ENCODE results near the gene AMN.

DNA sequence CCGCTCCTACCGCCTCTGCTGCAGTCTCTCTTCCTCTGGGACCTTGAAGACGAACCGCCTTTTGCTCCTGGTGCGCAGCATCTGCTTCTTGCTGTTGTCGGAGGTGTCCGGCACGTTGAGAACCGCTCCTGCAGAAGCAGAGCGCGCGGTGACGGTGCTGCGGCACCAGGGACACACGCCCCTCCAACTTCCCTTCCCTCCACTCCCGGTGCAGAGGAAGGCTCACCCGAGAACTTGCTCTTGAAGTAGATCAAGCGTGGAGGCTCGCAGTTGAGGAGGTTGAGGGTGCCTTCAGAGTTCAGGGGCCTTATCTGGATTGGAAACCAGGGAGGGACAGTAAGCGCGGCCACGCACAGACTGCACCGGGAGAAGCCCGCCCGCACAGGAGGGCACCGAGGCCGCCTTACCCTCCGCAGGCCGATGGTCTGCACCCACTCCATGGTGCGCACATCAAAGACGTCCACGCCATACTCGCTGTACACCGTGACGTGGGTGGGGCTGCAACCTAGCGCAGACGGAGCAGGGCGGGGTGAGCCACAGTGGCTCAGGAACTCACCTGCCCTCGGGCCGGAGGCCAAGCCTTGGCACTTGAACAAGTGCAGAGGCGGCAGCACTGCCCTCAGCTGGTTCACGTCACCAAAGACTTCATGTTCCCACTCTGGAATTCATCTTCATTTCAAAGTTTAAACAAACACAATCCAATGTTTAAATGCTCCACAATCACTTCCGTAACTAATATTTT is 17.5 kb downstream of the AMN start:
- TF ChIP-seq, protein P1, sequence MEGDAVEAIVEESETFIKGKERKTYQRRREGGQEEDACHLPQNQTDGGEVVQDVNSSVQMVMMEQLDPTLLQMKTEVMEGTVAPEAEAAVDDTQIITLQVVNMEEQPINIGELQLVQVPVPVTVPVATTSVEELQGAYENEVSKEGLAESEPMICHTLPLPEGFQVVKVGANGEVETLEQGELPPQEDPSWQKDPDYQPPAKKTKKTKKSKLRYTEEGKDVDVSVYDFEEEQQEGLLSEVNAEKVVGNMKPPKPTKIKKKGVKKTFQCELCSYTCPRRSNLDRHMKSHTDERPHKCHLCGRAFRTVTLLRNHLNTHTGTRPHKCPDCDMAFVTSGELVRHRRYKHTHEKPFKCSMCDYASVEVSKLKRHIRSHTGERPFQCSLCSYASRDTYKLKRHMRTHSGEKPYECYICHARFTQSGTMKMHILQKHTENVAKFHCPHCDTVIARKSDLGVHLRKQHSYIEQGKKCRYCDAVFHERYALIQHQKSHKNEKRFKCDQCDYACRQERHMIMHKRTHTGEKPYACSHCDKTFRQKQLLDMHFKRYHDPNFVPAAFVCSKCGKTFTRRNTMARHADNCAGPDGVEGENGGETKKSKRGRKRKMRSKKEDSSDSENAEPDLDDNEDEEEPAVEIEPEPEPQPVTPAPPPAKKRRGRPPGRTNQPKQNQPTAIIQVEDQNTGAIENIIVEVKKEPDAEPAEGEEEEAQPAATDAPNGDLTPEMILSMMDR (IDR thresholded peaks at IDR 0.05): no peak
- TF ChIP-seq POLR2A (IDR thresholded peaks at IDR 0.05): no peak
